Pancreas (tissue), 8 donors: ENCODE data around the gene SETD6. TPM values are rescaled to one million over a fixed set of nuclear protein-coding genes. Genes with fewer than 3 reads are reported as not detected.

ENCODE experiments used
- polyA plus RNA-seq, 2 donors: library from polyadenylated mRNA; stranded (reverse); fragments of 200-250 nt; gene quantifications; one replicate each; pipeline ENCODE4 v1.2.3, GENCODE V29; 2013
- total RNA-seq, 6 donors: library from RNA; stranded (reverse); fragmentation: NEBNext Ultra II Directional in 4 of 6; extraction: Animal tissue kit (Norgen Biotek cat#: 25700) in 4 of 6; gene quantifications; one replicate each; pipeline versions ENCODE4 v1.2.1 to v1.2.4, GENCODE V29; 2021 to 2023
- donor health status: healthy with polysubstance abuse.
- donor health status: DM: no; HTN: no; CAD: no; lungs with moderate emphysema.
- donor health status: DM: no; HTN: no; CAD: no.
- donor health status: Bipolar disorder and iron deficiency.
- donor health status: DM: yes; HTN: yes; CAD: no.
- donor health status: DM: no; HTN: no; CAD: no.
- donor health status: DM: no; HTN: no; CAD: no.
- donor health status: DM: yes; HTN: yes; CAD: no.

The SETD6 gene
- total and polyA plus RNA-seq, 8 donors: 13.8 to 38.2 (median 21.1) TPM

Other genes starting within 250 kb of the SETD6 start
- not detected for gene PRSS54, start 220.5 kb upstream of the SETD6 start, total RNA-seq
- not detected for gene PRSS54, start 220.5 kb upstream of the SETD6 start, polyA plus RNA-seq
- 1 to 10 TPM in 2 of 6 donors, under 1 TPM in 4; 0.56 to 1.5 (median 0.72) TPM for gene GINS3, start 123.0 kb upstream of the SETD6 start, total RNA-seq
- 1 to 10 TPM in 1 of 2 donors, under 1 TPM in 1; 0.99 to 2.0 TPM for gene GINS3, start 123.0 kb upstream of the SETD6 start, polyA plus RNA-seq
- 1 to 10 TPM; 2.0 to 6.7 (median 3.9) TPM for gene NDRG4, start 15.4 kb upstream of the SETD6 start, total RNA-seq
- gene NDRG4, start 15.4 kb upstream of the SETD6 start, polyA plus RNA-seq: 10 to 100 TPM; 10.1 to 25.8 TPM
- 10 to 100 TPM; 51.3 to 84.4 (median 67.5) TPM for gene CNOT1, start 114.3 kb downstream of the SETD6 start, total RNA-seq
- 10 to 100 TPM; 24.3 to 49.7 TPM for gene CNOT1, start 114.3 kb downstream of the SETD6 start, polyA plus RNA-seq
- 10 to 100 TPM in 1 of 6 donors, 1 to 10 TPM in 5; 3.0 to 11.0 (median 4.9) TPM for gene SLC38A7, start 169.3 kb downstream of the SETD6 start, total RNA-seq
- 10 to 100 TPM in 1 of 2 donors, 1 to 10 TPM in 1; 6.0 to 11.3 TPM for gene SLC38A7, start 169.3 kb downstream of the SETD6 start, polyA plus RNA-seq
- 10 to 100 TPM; 17.8 to 34.5 (median 27.8) TPM for gene GOT2, start 218.8 kb downstream of the SETD6 start, total RNA-seq
- gene GOT2, start 218.8 kb downstream of the SETD6 start, polyA plus RNA-seq: 10 to 100 TPM; 22.8 to 34.4 TPM